Muscle of back (tissue), 11 donors: Measurements from ENCODE around the gene CLPTM1L. TPM values are rescaled to one million over a fixed set of nuclear protein-coding genes. Genes with fewer than 3 reads are reported as not detected.
"Not testable (repeated sequence)": the region's sequence is repeated elsewhere in the genome, so short reads cannot be mapped to it uniquely, and the experiment has no call there.

Experiments
- DNase-seq, 3 donors: peaks; one replicate each; pipeline versions ENCODE4 v3.0.0 to v3.0.0-alpha.2; 2013
- polyA plus RNA-seq, 10 donors: library from polyadenylated mRNA; unstranded; fragments of 120-200 nt; gene quantifications; one replicate each; pipeline ENCODE4 v1.2.1, GENCODE V29; 2013; ENCODE audit not compliant: insufficient read length in 10 of 10

The CLPTM1L gene
- polyA plus RNA-seq, 10 donors, result 48.2 to 73.3 (median 56.0) TPM

DNA sequence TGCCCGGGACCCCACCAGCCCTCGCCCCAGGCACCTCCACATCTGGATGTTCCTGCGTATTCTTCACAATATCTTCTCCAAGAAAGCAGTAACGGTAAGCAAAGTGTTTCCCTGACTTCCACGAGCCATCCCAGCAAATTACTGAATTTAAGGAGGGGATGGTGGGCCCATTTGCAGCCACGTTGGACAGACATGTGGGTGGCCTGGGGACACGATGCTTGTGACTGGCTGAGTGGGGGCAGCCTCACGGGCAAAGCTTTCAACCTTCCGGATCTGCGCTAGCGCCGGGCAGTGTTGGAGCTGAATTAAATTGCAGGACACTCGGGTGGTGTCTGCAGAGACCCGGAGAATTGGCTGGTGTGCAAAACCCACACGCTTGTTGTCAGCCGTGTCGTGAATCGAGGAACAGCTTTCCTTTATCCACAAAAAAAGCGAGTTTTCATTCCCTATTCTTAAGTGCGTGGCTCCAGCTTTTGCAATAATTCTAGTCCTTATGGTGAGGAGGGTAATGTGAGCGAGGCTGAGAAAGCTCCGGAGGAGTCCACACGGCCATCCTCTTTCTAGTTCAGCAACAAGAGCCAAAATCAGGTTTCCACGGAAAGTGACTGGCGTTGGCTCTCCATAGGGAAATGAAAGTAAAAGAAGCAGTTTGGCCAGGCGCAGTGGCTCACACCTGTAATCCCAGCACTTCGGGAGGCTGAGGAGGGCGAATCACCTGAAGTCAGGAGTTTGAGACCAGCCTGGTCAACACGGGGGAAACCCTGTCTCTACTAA is 17.5 kb upstream of the CLPTM1L start:
- no peak for DNase-seq

DNA sequence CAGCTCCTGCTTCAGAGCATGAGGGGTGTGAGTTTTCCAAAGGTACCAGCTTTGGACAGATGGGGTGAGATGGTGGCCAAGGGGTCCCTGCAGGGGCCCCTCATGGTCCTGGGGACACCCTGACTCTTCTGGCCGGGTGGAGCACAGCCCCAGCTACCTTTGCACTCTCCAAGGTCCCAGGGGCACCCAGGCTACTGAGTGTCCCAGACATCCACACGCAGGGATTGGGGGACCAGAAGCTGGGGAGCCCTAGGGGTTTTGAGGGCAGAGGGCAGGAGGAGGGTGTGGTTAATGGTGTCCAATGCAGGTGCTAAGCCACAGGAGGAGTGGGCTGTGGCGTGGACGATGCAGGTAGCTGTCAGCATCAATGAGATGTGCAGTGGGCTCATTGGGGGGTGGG is 16.0 kb upstream of the CLPTM1L start:
- no peak for DNase-seq

DNA sequence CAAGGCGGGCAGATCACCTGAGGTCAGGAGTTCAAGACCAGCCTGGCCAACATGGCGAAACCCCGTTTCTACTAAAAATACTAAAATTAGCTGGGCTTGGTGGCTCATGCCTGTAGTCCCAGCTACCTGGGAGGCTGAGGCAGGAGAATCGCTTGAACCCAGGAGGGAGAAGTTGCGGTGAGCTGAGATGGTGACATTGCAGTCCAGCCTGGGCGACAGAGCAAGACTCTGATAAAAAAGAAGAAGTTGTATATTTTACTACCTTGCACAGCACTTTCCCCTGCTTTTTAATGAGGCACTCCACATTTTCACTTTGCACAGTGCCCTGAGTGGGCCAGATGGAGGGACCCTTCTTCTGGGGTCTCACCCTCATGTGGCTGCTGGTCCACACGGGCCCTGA is 15.5 kb upstream of the CLPTM1L start:
- DNase-seq, result not testable (repeated sequence)

DNA sequence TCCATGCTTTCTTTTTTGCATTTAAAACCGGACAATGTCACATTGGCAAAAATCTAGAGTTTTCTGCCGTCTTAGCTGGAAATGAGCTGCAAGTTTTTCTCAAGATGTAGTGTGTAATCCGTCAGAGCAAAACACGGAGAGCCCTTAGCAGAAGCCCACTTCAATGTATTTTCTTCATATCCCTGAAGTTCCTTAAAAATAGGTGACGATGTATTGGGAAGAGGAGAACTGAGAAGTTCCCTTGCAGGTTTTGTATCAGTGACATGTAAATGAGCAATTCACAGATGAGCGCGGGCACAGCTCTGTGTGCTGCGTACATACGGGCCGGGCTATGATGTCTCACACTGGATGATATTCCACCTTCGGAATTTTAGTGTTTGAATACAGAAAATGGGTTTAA is 14.8 kb upstream of the CLPTM1L start:
- DNase-seq, result no peak

DNA sequence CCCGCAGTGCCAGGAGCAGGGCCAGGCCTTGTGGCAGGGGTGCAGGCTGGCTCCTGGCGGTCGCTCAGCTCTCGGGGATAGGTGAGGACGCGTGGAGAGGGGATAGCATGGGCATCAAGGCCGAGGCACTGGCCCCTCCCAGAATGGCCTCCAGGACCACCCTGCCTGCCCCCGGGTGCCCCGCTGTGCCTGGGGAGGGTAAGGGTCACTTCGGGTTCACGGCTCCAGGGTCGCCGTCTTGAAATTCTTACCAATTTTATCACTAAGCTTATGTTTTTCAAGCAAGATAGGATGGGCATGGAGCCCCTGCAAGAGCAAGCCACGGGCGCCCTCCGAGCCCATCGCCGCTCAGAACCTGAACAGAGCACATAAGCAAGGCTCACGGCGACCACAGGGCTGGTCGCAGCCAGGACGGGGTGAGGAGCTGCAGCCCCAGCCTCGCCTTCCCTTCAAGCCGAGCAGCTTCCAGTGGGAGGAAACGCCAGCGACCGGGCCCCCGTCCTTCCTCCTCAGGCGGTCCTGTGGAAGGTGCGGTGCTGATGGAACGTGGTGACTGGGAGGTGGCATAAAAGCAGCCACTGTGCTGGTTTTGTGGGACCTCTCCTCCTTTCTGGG is 14.2 kb upstream of the CLPTM1L start:
- DNase-seq, result no peak

DNA sequence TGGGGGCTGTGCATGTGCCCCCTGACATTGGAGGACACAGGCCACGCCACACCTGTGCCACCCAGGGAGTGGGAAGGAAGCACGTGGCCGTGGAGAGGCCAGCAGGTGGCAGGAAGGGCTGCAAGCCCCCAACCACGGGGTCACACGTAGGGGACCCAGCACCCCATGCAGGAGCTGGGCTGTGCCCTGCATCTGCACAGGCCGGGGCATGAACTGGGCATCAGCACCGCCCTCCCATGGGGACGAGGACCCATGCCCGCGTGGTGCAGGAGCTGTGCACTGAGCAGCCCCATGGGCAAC is 13.8 kb upstream of the CLPTM1L start:
- DNase-seq, result no peak

DNA sequence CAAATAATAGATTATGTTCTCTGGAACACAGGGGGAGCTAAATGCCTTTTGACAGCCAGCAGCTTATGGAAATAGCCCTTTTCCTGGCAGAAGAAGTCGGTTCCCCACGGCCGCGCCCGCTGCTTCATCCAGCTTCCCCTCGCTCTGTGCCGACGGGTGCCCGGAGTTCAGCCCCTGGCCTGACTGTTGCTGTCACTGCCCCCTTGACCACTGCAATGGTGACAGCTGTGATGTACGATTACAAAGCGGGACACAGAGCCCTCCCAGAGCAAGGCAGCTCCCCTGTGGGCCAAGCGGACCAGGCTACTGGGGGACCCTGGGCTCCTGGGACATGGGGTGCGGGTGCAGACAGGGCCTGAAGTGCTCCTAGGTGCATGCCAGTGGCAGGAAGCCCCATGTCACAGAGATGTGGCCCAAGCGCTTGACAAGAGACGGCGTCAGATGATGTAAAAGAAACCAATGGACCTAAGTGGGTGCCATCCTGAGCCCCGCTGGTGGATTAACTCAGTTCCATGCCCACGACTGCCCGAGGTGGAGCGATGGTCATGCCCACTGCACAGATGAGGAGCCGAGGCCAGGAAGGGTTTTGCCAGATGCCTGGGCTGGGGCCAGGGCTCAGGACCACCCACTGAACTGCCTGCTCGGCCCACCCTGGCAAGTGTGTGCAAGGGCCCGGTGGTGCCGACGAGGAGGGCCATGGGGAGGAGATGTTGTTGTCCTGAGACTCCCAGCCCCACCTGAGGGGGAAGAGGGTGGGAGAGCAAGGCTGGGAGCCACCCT is 13.2 kb upstream of the CLPTM1L start:
- DNase-seq, result no peak

DNA sequence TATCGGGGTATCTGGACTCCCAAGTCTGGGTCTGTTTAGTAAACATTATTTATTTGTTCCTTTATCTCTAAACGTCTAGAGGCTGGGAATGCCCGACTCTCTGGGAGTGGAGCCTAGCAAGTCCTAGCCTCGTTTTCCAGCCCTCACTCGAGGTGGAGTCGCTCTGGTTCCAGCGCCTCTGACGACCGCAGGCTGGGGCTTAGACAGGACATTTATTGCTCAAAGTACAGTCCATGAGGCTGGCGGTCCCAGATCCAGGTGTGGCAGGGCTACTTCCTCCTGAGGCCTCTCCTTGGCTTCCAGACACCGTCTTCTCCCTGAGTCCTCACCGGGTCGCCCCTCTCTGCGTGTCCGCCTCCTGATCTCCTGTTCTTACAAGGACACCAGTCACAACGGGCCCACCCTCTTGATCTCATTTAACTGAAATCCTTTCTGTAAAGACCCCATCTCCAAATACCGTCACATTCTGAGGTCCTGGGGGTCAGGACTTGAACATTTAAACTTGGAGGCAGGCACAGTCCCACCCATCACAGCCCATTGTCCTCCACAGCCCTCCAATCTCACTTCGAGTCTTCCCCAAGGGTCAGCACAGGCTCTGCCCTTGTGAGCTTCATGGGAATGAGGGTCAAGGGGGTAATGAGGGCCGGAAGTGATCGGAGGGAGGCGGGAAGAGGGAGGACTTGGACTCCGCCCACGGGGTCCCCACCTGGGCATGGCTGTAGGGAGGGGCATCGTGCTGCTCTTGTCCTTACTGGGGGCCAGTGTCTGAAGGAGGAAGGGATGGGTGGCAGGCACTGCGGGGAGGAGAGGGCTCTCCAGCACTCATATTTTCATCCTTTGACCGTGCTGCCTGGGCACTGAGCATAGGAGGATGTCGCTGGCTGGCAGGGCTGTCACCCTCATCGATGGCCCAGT is 12.2 kb upstream of the CLPTM1L start:
- no peak for DNase-seq

DNA sequence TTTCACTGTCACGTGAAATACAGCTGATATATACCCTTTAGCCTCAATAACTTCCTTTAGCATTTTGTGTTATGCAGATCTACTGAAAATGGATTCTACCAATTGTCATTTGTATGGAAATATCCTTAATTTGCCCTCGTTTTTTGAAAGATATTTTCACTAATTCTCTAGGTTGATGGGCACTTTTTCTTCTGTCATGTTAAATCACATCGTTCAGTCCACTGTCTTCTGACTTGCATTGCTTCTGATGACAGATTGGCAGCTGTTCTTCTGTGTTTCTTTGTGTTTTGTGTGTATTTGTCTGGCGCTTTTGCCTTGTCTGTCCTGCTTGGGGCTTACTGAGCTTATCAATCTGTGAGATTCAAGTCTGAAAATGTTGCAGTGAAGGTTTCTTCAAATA is 9.7 kb upstream of the CLPTM1L start:
- no peak for DNase-seq

DNA sequence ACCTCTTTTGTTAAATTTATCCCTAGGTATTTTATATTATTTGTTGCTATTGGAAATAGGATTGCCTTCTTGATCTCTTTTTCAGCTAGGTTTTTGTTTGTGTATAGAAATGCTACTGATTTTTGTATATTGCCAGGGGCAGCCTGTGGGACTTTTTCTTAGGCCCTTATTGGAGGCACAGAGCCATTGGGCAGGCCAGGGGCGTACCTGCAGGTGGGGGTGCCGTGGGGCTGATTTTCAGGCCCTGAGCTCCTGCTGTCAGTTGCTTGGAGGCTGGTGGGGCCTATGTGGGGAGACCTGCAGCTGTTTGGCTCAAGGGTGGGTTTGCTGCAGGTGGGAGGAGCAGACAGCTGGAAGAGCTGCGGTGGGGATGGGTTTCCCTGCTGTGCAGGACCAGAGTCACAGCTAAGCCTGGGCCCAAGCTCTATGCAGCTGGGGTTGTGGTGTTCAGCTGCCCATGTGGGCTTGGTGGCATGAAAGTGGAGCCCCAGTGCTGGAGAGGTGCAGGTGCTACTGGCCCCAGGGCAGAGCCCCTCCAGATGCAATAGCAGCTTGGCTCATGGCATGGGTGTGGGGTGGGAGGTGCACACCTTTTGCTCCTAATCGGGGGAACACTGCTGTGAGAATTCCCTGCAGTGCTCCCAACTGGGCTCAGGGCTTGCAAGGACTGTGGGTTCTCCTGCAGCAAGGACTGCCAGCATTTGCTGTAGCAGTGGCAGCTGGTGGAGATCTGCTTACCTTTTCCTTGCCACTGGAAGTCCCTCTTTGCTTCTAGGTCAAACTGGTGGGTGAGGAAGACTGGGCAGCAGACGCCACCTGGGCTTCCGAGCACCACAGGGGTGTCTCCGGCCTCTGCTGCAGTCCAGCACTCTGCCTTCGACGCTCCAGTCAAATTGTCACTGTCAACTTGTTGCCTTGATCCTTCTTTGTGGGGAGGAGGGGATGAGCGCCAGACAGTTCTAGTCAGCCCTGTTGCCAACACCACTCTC is 7.6 kb upstream of the CLPTM1L start:
- DNase-seq, result no peak

DNA sequence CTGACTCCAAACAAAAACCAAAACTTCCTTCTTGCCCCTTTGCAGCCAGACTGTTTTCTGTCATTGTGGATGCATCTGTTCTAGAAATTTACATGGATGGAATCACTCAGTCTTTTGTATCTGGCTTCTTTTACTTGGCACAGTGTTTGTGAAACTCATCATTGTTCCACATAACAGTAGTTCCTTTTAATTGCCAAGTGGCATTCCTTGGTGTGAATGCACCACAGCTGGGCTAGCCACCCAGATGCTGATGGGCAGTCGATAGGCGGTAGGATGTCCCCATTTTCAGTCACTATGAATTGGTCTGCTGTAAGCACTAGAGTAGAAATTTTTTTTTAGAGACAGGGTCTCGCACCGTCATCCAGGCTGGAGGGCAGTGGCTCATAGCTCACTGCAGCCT is 6.3 kb upstream of the CLPTM1L start:
- DNase-seq, result no peak

DNA sequence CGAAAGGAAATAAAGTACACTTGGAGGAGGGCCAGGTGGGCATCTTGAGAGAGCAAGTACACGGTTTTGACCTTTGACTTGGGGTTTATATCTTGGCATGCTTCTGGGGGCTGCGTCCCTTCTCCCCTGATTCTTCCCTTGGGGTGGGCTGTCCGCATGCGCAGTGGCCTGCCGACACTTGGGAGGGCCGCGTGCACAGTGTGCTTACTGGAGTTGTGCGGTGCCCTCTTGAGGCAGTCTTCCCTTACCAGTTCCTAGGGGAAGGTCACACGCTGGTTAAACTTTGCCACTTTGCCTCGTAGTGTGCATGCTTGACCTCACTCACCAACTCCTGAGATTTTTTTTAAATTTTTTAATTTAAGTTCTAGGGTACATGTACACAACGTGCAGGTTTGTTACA is 4.3 kb upstream of the CLPTM1L start:
- DNase-seq, result no peak

DNA sequence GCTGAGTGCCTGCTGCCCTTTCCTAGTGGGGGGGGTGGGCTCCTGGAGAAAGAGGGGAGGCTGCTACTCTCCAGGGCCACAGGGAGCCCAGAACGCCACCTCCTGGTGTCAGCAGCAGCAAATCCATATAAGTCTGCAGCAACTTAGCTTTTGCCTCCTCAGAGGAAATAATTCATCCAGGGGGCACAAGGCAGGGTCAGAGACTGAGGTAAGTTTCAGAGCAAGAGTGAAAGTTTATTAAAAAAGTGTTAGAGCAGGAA is 4.0 kb upstream of the CLPTM1L start:
- no peak for DNase-seq

DNA sequence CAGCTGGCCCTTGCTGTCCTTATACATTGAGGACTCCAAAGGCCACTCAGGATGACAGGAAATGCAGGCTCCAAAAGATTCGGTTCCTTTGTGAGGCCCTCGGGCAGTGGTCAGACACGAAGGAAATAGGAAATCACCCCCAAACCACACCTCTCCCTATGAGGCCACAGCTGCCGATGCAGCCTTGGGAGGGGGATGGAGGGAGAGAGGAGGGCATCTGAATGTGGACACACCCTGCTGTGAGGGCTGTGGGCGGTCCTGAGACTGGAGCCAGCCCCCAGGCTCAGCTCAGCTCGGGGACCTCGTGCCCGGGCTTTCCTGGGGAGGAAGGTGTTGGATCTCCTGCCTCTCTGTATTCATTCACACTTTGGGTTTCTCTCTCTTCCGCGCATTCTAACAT is 2.7 kb upstream of the CLPTM1L start:
- DNase-seq, result no peak

DNA sequence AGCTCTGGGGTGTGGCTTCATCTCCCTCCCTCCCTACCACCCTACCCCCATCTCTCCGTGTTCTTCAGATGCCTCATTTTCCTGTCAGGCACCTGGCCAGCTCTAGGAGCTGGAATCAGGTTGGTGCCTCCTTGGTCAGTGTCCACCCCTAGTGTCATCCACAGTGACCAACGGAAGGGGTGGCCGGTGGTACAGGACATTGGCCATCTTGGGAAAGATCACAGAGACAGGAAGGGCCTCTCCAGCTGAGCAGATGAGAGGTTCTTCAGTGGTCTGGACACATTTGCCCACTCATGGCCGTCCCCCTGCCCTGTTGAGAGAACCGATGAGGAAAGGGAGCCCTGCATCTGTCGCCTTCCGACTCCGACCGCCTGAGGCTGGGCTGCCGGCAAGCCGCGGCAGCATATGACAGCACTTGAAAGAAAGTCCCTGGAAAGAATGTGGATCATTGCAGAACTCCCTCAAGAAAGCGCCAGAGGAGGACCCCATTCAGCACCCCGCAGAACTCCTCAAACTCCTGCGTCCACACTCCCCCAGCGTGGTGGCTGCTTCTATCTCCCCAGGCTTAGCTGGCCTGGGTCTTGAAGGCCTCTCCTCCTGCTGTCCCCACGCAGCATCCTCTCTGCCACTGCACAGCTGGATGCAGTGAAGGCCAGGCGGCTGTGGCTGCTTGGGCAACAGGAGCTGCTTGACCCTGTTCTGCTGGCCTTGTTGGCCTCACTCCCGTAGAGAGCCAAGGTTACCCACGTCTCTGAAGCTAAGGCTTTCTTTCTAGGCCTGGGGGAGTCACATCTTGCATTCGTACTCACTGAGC is 1.9 kb upstream of the CLPTM1L start:
- no peak for DNase-seq

DNA sequence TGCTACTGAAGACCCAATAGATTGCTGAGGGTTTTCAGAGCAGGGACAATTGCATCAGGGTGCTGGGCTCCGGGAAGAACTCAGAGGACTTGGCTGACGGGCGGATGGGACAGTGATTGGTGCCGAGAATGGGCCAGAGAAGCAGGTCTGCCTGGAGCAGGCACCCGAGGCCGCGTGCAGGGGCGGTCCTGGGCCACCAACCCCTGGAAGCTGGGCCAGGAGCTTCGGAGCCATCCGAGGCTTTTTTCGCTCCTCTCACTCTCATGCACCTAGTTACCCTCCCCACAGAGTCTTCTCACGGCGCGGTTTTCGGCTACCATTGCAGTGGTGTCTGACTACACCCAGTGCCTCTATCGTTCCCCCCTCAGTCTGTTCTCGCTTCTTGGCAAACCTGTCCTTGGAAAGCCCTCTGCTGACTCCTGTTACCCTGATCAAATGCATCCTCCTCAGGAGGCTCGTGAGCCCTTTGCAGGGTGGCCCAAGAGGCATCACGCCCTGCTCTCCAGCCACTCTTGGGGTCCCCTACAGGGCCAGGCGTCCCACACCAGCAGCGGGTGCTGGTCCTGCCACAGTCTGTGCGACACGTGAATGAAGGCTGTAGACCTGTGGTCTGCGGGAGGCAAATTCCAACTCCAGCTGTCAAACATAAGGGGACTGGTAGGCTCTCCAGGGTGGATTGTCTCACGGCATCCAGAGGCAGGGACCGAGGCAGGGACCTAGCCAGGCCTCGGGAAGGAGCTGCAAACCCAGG is 1.2 kb upstream of the CLPTM1L start:
- no peak for DNase-seq

DNA sequence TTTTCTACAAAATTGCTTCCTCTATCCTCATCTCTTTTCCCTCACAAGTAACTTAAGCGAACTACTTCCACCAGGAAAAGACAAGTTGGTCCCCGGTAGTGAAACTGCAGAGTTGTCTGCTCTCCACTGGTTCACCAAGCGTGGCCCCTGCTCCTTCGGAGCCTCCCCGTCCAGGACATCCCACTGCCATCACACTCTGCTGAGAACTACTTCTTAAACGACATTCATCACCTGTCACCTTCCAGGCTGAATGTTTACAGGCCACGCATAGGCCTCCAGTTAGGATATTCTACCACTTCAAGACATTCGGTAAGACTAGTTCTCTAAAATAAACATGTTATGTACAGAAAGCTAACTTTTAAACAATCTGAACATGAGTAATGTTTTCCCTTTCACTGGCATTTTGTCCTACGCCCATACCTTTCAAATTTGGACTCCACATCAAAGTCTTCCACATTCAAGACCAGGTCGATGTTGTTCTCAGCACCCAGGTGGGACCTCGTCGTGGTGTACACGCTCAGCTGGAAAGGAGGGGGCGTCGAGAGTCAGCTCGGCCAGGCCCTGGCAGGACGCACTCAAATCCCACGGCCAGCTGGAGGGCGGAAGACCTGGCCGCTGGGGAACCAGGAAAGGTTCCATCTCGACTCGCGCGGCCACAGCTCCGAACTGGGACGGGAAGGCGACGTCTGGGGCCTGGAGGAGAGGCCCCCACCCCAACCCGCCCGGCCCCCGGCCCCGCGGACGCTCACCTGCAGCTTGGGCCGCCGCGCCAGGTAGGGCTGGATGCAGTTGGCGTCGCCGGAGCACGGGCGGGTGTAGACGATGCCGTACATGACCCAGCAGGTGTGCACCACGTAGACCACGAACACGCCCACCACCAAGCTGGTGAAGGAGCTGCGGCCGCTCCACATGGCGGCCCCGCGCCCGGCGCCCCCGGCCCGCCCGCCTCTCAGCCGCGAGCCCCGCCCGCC is 683 bp downstream of the CLPTM1L start:
- no peak for DNase-seq

DNA sequence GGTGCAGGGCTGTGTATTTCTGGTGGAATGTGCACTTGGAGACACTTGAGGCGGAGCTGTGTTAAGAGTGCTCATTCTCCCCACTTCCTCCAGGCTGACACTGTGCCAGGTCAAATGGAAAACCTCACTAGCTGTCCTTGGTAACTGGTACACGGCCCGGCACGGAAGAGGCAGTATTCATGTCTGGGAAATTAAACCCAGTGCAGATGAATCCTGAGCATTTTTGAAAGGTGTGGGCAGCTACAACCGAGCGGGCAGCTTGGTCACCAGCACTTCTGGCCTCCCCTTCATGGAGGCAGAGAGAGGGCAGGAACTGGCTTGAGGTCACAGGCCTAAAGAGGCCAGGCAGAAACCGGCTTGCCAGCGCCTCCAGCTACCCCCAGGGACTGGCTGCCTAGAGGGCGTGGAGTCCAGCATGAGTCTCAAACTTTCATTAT is 1.6 kb downstream of the CLPTM1L start:
- DNase-seq, result no peak
